ENCODE data around the gene CCDC117.
"Not testable (repeated sequence)": the region's sequence is repeated elsewhere in the genome, so short reads cannot be mapped to it uniquely, and the experiment has no call there.

DNA sequence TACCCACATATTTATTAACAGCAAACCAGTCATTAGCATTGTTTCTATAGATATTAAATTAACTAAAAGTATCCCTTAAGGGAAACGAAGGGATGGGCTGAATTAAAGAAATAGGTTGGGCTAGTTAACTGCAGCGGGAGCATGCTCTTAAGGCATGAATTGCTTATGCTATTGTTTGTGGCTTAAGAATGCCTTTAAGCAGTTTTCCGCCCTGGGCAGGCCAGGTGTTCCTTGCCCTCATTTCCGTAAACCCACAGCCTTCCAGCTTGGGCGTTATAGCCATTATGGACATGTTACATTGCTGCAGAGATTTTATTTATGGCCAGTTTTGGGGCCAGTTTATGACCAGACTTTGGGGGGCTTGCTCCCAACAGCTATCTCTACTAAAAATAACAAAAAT is 32.9 kb downstream of the CCDC117 start:
- TF ChIP-seq, protein P1, sequence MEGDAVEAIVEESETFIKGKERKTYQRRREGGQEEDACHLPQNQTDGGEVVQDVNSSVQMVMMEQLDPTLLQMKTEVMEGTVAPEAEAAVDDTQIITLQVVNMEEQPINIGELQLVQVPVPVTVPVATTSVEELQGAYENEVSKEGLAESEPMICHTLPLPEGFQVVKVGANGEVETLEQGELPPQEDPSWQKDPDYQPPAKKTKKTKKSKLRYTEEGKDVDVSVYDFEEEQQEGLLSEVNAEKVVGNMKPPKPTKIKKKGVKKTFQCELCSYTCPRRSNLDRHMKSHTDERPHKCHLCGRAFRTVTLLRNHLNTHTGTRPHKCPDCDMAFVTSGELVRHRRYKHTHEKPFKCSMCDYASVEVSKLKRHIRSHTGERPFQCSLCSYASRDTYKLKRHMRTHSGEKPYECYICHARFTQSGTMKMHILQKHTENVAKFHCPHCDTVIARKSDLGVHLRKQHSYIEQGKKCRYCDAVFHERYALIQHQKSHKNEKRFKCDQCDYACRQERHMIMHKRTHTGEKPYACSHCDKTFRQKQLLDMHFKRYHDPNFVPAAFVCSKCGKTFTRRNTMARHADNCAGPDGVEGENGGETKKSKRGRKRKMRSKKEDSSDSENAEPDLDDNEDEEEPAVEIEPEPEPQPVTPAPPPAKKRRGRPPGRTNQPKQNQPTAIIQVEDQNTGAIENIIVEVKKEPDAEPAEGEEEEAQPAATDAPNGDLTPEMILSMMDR (IDR thresholded peaks at IDR 0.05) = not testable (repeated sequence)
- TF ChIP-seq ZFX (IDR thresholded peaks at IDR 0.05; ENCODE audit: borderline replicate concordance) = not testable (repeated sequence)
